D721Med (cell line): ENCODE results near the gene LYPD8.
"Not testable (repeated sequence)": the region's sequence is repeated elsewhere in the genome, so short reads cannot be mapped to it uniquely, and the experiment has no call there.

Source experiments
- DNase-seq: peaks from one replicate; pipeline ENCODE4 v3.0.0; 2011; ENCODE audit warnings: low spot score; ENCODE audit not compliant: insufficient read length
- FAIRE-seq: peaks from 2 replicates; lab custom pipeline; 2011; peaks lifted over from hg19 to GRCh38; lab: Jason Lieb, UNC
- CTCF ChIP-seq: IDR thresholded peaks from 2 replicates; pipeline ENCODE4 v1.5.1; 2012; ENCODE audit warnings: mild to moderate bottlenecking, control low read depth; ENCODE audit not compliant: insufficient read depth; ENCODE audit errors: missing control alignments

The LYPD8 gene

GRCh38 chr1:248755517-248755916, at the start of gene LYPD8:
Gene LYPD8 (minus strand): TSS chr1:248755759. CDS start chr1:248751081, 4,678 bp downstream.
- FAIRE-seq (no peak), DNase-seq (no peak)
- no peak for TF ChIP-seq CTCF

- DNase-seq (no peak), FAIRE-seq (no peak)
Measured at GRCh38 chr1:248804771-248805681, 49.5 kb upstream of the LYPD8 start.

GRCh38 chr1:248803501-248803900, 47.9 kb upstream of the LYPD8 start:
- FAIRE-seq, DNase-seq: not testable (repeated sequence)

More at GRCh38 chr1:248804771-248805681, 49.5 kb upstream of the LYPD8 start:
- no peak for TF ChIP-seq CTCF

GRCh38 chr1:248802454-248802853, 46.9 kb upstream of the LYPD8 start:
- DNase-seq (no peak), FAIRE-seq (no peak)
- no peak for TF ChIP-seq CTCF

- TF ChIP-seq CTCF: no peak
- FAIRE-seq (no peak), DNase-seq (no peak)
Measured at GRCh38 chr1:248800459-248800858, 44.9 kb upstream of the LYPD8 start.

GRCh38 chr1:248798791-248799190, 43.2 kb upstream of the LYPD8 start:
- no peak for TF ChIP-seq CTCF
- FAIRE-seq (peak; percentile 11), DNase-seq (no peak)

- not testable (repeated sequence) for FAIRE-seq
Measured at GRCh38 chr1:248794663-248795062, 39.1 kb upstream of the LYPD8 start.

GRCh38 chr1:248793592-248793991, 38.0 kb upstream of the LYPD8 start:
- DNase-seq: no peak
- FAIRE-seq: no peak
- no peak for TF ChIP-seq CTCF

More at GRCh38 chr1:248794663-248795062, 39.1 kb upstream of the LYPD8 start:
- DNase-seq: not testable (repeated sequence)
